GM21737 (cell line): ENCODE data around the gene IL12B.
"Not testable (repeated sequence)": the region's sequence is repeated elsewhere in the genome, so short reads cannot be mapped to it uniquely, and the experiment has no call there.

ENCODE experiments used
- ATAC-seq: cut with Tn5 transposase; IDR thresholded peaks from one replicate; pipeline ENCODE4 v1.9.1; 2021; ENCODE audit warnings: mild to moderate bottlenecking, moderate library complexity; ENCODE audit not compliant: unreplicated experiment

The IL12B gene

DNA sequence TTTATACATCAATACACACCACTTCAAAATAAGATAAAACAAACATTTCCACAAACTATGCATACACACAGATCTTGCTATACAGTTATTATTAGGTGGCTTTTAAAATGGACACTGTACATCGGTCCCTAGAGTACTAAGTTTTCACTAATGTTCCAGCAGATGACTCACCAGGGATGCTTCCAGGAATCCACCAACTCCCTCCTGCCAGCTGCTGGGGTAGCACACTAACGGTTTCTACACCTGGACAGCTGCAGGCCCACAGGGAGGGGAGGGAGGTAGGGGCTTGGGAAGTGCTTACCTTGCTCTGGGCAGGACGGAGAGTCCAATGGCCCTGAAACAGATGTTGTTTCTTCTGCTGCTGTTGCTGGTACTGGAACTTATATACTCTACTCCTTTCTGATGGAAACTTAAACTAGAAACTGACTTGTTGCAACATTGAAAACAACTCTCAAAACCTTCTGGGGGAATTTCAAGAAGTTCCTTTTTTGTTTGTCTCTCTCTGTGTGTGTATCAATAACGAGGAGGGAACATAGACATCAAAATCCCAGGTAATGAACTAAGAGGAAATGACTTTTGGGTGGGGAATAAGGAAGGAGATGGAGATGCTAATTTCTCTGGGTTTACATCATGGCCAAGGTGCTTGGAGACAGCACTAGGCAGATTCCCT is at the start of gene IL12B:
IL12B (minus strand) TSS at position 357 of the 670 bp plus-strand sequence. CDS start 3,705 bp downstream, outside the sequence.
- no peak for ATAC-seq

DNA sequence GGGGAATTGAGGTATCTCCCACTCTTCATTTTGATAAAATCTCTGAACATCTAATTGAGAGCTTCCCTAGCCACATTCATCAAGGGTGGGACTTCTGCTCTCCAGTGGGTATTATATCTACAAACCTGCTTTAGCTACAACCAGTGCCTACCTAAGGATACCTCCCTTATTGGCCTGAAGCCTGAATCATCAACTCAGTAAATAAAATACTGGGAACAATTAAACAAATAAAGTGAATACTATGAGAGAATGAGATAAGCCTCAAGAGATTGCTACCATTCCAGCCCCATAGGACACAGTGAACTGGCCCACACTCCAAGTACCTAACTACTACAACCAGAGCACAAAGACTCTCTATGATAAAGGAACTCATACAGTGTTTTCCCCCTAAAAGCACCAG is 47.4 kb upstream of the IL12B start:
- no peak for ATAC-seq

DNA sequence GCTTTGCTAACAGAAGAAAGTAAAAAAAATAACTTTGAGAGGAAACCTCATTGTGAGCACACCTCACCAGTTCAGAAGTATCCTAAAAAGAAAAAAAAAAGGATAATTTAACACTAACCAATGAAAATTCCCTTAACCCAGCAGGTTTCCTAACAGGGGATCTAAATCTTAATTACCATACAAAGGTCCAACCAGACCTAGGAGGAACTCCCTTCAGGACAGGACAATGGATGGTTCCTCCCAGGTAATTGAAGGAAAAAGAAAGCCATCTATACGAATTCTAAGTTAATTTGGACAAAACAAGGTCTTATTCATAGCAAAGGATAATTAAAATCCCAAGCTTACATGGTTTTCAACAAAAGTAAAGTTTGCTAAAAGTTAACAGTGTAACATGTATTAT is 37.6 kb upstream of the IL12B start:
- not testable (repeated sequence) for ATAC-seq

DNA sequence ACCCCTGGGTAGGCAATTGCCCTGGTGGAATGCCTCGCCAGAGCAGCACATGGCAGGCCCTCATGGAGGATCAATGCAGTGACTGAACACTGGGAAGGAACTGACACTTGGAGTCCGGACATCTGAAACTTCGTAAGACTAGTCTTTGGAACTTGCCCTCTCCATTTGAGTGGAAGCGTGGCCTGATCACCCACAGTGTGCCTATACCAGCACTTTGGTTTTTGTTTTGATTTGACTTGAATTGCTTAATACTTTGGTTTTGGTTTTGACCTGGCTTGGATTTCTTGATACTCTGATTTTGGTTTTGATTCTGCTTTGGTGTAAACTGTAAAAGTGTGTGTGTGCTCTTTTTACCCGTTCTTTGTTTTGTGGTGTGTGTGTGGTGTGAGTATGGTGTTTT is 36.5 kb upstream of the IL12B start:
- ATAC-seq, result not testable (repeated sequence)

DNA sequence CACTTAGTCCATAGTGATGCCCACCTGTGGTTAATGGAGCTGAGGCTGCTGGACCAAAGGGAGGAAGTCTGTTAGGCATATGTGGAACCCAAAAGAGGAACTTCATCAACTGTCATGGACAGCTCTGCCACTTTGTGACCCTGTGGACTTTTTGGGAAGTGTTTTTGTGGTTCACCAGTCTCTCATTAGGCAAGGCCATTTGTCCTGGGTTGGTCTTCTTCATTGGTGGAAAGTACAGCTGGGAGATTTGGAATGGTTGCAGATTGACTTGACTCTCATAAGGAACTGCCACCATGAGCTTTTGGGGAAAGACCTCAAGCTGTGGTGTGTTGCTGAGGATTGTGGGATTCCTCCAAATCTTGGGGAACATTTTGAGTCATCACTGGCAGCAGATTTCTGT is 31.9 kb upstream of the IL12B start:
- ATAC-seq, result no peak

DNA sequence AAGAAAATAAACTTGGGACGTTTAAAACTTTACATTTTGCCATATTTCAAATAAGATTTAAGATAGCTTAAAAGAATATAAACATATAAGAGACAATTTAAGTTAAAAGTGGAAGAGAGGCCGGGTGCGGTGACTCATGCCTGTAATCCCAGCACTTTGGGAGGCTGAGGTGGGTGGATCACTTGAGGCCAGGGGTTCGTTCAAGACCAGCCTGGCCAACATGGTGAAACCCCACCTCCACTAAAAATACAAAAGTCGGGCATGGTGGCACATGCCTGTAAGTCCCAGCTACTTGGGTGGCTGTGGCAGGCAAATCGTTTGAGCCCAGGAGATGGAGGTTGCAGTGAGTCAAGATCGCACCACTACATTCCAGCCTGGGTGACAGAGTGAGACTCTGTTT is 29.6 kb upstream of the IL12B start:
- not testable (repeated sequence) for ATAC-seq

DNA sequence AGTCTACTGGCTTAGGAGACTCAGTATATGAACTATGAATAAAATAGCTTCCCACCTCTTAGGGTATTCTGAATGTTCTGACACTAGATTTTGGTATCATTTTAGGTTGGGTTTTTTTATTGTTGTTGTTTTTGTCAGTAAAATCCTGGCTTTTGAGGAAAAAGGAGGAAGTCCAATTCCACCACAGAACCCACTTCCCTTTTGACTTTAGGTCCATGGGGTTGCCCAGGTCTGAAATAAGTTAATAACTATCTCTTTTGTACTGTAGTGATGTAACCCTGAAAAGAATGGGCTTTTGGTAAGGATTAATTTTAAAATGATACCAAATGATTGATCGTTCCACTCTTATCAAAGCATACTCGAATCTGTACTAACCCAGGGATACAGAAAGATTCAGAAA is 29.1 kb upstream of the IL12B start:
- ATAC-seq, result no peak

DNA sequence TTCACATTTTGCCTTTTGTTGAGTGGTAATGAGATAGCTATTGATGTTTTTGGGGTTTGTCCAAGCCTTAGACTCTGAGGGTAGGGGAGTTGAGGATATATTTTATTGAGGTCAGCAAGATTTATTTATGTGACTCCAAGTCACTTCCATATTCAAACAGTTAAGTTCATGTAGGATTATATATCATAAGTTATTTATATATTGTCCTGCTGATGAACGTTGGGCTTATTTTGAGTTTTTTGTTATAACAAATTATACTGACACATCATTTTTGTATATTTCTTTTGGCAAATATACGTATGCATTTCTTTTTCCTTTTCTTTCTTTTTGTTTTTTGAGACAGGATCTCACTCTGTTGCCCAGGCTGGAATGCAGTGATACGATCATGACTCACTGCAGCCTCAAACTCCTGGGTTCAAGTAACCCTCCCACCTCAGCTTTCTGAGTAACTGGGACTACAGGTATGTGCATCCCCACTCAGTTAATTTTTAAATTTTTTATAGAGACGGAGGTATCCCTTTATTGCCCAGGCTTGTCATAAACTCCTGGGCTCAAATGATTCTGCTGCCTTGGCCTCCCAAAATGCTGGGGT is 23.5 kb upstream of the IL12B start:
- no peak for ATAC-seq

DNA sequence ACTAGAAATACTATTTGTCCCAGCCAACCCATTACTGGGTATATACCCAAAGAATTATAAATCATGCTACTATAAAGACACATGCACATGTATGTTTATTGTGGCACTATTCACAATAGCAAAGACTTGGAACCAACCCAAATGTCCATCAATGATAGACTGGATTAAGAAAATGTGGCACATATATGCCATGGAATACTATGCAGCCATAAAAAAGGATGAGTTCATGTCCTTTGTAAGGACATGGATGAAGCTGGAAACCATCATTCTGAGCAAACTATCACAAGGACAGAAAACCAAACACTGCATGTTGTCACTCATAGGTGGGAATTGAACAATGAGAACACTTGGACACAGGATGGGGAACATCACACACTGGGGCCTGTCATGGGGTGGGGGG is 20.4 kb upstream of the IL12B start:
- not testable (repeated sequence) for ATAC-seq

DNA sequence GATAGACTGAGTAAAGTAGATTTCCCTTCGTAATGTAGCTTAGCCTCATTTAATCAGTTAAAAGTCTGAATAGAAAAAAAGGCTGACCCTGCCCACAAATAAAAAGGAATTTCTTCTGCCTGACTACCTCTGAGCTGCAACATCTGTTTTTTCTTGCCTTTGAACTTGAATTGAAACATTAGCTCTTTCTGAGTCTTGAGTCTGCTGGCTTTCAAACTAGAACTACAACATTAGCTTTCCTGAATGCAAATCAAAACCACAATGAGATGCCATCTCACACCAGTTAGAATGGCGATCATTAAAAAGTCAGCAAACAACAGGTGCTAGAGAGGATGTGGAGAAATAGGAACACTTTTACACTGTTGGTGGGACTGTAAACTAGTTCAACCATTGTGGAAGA is 19.9 kb upstream of the IL12B start:
- not testable (repeated sequence) for ATAC-seq

DNA sequence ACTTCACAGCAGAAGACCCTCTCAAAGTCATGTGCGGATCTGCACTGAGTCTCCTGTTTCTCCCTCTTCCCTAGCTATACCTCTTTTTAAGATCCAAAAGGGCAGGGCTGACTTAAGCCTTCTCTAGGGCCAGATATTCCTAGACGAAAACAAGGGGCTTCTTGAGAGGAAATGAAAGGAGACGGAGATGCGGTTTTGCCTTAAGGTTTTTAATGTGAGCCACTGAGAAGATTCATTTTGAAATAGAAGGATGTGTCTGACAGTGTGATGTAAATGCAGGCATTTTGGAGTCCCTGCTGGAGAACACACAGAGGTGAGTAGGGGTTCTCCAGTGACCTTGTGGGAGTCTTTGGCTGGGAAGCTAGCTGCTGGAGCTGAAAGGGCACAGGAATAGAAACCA is 15.6 kb upstream of the IL12B start:
- no peak for ATAC-seq

DNA sequence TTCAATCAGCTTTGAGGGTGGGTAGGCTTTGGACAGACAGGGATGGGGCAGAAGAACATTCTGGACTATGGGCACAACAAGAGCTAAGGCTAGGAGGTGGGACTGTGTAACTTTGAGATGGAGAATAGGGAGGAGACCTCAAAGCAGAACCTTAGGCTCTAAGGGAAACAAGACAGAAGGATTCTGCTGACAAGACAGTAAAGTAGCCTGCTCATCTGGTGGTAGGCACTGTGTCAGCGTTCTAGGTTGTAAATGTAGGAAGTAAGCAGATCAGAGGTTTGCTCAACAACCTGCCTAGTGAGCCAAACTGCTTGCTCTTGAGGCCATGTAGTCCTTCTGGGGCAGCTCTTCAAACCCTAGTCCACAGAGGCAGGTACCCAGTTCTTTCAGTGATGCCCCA is 15.0 kb upstream of the IL12B start:
- ATAC-seq, result no peak

DNA sequence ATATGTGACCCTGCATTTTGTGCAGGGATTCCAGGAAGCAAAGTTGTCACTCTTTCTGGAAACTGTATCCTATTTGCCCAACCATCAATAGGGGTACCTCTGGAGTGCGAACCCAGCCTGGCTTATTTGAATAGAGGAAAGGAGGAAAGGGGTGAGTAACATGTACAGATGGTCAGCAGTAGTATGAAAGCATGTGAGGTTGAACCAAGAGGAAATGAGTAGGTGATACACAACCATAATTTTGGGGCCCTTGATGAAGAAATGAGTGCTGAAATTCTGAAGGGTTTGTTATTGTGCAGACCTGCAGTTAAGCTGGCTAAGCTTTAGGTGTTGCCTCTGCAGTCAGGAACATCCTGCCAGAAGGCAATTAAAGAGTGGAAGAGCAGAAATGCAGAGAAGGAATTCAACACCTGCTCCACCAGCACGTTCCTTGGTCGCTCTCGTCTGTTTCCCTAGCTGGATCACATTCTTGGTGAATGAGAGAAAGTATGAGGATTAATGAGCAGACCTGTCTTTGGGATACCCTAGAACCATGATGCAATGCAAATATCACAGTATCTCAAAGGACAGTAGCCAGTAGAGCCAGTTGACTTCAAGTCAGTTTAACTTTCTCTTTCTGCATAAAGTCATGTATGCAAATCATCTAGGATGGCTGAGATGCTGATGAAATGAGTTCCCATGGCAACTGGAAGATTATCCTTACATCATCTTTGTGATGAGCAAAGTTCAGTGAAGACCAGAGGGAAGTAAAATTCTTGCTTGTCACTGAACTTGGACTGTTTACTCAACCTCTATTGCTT is 13.2 kb upstream of the IL12B start:
- ATAC-seq, result no peak

DNA sequence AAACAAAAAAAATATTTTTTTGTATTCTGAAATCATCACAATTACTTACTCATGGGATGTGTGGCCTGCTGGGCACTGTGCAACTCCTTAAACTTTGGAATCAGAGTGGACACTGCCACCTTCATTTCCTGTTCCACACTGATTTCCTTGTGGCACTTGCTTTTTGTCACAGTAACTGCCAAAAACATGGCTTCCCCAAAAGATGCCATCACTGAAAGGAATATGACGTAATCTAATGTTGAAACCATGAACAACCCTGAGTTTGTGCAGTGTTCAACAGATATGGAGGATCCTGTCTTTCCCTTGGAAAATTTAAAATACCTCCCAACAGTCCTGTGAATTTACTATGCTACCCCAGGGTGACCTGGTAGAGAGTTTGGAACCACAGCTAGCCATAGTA is 12.6 kb upstream of the IL12B start:
- no peak for ATAC-seq

DNA sequence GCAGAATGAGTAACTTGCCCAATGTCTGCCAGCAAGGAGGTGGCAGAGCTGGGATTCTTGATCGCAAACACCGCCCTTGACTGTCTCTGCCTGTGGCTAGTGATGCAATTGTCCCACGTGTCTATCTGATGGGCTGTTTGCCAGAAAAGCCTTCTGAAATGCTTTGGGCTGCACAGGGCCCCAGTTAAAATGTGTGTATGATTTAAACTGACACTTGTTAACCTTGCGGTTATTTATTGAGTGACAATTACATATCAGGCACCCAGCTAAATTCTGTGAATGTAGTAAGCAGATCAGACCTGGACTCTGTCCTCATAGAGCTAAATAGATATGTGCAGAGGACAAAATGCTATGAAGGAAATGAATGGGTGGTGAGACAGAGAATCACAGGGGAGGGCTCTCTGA is 11.6 kb upstream of the IL12B start:
- no peak for ATAC-seq

DNA sequence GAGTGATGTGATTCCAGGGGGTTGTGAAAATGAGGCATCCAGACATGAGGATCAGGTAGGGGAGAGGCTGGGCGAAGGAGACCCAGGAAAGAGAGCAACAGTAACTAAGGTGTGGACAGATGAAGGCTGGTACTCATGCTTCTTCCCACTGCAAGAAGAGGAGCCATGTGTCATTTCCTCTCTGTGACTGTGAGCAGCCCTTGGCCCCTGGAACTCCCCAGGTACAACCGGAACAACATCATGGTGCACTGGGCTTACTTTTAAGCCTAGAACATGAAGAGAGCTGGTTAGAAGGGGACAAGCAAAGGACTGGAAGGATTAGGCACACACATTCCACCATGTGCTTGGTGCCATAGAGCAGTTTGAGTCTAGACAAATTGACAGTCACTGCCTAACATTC is 10.9 kb upstream of the IL12B start:
- ATAC-seq, result no peak

DNA sequence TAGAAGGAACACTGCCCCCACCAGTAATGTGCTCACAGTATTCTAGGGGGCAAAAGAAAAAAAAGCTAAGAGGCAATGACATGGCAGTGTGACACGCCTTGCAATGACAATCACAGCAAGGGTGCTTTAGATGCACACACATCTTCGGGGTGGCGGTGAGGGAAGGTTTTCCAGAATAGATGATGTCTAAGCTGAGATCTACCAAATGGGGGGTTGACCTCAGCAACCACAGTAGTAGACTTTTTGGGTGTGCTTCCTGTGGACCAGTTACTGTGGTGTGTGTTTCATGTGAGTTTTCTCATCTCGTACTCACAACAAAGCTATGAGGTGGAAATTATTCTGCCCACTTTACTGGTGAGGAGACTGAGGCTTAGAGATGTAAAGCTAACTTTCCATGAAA is 10.2 kb upstream of the IL12B start:
- no peak for ATAC-seq

DNA sequence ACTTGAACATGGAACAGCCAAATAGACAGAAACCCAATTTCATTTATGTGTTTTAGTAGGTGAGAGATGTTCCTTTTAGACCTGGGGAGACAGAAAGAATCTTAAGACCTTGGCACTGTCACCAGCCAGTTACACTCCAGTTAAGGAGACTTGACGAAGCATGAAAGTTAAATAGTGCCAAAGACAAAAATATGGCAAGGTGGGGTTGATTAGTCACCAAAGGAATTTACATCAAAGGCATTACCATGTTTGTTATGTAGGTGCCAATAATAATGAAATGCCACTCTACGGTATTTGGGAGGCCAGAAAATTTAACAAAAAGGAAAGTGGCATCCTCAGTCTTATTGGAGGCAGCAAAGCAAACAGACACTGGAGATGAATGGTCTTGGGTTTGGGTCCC is 9.2 kb upstream of the IL12B start:
- no peak for ATAC-seq

DNA sequence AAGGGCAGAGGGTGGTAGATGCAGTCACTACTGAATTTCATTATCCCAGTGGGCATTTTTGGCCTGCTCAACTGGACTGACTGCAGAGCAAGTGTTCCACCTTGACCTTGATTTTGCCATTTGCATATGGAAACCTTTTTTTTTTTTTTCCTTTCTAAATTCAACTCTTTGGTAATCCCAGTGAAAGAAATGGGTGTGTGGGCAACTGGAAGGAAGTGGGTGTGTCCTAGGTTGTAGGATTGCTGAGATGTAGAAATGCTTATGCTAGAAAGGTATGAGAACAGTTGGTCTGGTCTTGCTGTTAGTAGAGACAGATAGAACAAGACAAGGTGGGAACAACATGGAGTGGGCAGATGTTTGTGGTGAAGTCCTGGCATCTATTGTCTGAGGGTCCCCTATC is 7.8 kb upstream of the IL12B start:
- ATAC-seq, result no peak

DNA sequence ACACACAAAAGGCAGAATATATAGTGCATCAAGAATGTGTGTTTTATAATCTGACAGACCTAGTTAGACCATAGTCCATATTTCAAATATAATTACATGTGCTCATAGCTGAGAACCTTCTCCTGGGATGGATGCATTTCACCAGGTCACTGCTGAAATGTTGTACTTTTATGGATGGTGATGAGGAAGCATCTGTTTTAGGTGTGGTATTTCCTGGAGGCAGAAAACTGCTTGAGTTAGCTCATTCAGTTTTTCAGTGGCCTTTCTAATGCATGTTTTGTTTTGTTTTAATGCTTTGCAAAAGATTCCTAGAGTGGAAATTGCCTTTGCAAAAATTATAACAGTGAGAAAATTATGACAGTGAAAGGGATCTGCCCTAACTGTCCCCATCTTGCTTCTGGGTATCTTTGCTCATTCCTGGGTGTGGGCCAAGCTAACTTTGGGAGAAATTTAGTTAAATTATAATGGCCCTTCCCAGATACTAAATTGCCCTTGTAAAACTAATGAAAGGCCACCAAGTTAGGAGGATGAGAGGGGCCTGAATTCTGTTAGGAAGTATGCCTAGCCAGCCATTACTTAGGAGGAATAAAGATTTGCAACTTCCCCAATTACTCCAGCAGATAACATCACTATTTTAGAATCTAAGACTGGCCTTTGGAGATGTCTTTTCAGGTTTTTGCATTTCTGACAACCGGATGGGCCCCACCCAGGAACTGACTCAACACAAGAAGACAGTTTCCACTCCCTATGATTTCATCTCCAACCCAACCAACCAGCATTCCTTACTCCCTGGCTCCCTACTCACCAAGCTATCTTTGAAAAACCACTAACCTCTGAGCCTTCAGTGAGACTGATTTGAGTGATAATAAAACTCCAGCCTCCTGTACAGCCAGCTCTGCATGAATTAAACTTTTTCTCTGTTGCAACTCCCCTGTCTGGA is 7.0 kb upstream of the IL12B start:
- no peak for ATAC-seq

DNA sequence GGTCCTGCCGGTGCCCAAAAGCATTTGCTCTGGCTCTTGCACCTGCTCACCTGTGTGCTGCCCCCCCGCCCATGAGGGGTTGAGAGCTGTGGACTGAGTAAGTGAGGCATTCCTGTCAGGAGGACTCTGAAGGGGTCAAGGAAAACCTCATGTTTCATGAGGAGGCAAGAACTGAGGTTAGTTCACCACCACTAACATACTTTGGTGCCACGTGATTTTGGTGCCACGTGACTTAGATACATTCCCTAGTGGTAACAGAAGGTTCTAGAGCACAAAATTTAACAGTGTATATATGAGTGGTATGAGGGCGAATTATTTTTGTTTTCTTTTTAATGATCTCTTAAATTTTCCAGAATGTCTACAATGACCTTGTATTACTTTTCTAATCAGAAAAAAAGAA is 6.3 kb upstream of the IL12B start:
- no peak for ATAC-seq
